GM18861 (cell line): ENCODE measurements around the gene GPR87.

Experiments used
- ATAC-seq: cut with Tn5 transposase; IDR thresholded peaks from one replicate; pipeline ENCODE4 v1.9.1; 2021; ENCODE audit not compliant: unreplicated experiment

GPR87 gene

DNA sequence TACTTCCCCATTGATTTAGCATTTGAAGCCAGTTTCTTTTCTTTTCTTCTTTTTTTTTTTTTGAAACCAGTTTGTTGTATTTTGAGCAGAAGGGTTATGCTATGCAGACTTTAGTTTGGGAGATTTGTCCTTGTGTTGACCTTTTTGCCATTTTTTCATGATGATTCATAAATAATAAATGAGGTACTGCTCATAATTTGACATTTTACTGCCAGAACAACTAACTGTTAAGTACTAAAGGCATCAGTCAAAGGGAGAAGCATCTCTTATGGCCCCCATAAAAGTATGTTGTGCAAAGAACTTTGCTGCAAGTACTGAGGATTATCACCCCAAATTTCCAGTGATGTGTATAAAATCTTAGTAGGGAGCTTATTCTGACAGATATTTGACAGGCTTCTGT, 1.7 kb upstream of the GPR87 start:
- no peak for ATAC-seq

DNA sequence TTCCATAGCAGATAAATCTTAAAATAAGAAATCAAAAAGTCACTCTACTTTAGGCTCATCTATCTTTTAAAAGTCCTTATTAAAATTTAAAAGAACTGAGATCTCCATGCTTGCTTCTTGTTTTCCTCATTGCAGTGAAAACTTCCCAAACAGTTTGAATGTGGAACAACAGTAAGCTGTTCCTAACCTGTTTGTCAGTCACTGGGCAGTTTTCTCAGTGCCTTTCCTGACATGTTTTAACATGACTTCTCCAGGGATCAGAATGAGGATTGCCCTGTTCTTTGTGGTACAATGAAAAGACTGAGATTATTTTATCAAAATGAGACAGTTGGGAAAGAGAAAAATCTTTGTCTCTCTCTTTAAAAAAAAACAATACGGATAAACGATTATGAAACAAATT, 774 bp downstream of the GPR87 start:
- no peak for ATAC-seq

DNA sequence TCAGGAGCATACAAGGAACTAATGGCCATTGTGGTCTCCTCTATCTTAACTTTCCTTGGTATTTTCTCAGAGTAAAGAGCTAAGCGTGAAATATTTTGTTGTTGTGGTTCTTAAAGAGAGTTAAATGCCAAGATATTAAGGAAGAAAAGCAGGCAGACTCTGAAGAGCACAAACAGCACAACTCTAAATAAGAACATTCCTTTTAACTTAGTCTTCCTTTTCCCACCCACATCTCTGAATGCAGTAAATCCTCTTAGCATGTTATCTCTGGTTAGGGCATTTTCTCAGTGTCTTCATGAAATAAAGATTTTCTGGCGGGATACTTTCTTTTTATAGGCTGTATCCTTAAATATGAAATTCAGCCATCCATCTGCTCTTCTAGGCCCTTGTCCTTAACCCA, 1.5 kb downstream of the GPR87 start:
- ATAC-seq: no peak

DNA sequence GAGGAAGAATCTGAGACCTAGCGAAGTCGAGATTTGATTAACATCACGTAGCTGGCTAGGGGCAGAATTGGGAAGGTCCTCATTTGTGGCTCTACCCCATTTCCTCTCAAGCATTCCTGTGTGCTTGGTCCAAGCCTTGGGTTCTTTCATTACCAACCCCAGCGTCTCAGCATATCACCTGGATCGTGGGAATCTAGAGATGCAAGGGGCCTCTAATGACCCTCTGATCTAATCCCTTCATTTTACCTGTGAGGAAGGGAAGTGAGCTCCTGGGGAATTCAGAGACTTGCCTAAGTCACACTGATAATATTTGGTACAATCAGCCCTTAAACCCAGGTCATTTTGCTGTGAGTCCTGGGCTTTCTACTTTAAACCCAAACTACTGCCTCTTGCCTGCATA, 2.0 kb downstream of the GPR87 start:
- no peak for ATAC-seq

DNA sequence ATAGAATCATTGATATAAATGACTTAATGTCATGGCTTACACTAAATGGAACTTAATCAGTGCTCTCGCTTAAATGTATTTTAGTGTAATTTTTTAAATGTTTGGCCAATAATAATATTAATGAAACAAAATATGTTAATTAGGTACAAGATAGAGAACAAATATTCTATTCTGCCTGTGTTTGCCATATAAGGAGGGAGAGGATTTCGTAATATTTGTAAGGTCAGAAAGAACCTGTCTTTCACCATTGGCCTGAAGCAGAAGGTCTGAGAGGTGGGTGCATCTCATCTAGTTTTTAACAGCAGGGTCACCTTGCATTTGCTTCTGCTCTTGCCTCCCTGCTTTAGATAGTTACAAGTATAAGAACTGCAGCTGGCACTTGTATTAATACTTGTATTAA, 2.5 kb downstream of the GPR87 start:
- no peak for ATAC-seq

DNA sequence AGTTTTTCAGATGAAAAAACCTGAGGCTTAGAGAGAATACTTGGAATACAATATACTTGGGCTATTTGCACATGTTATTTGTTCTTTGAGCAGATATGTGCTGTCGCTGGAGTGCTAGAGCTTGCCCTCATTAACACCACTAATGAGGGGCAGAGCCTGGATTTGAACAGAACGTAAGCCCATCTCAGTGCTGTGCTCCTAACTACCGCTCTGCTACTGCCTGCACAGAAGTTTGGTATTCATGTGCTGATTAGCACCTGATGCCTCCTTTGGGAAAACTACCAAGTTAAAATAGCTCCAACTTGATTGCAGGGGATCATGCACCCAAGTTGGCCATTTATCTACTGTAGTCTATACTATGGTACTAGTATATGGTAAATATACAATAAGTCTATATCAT, 3.6 kb downstream of the GPR87 start:
- ATAC-seq: no peak

DNA sequence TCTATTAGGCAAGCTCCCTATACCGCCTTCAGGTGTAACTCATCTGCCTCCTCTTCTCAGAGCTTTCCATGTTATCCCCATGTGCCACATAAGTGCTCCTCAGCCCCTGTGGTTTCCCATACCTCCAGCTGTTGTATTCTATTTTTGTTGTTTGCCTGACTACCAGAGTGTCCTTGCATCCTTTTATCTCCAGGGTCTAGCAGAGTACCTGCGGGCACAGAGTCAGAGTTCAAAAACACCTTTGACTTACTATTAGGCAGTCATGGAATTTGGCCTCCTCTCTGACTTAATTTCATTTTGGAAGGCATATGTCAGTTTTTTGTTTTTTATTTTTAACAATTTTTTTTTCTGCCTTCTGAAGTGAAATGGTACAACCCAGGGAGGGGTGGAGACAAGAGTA, 7.1 kb downstream of the GPR87 start:
- ATAC-seq: no peak

DNA sequence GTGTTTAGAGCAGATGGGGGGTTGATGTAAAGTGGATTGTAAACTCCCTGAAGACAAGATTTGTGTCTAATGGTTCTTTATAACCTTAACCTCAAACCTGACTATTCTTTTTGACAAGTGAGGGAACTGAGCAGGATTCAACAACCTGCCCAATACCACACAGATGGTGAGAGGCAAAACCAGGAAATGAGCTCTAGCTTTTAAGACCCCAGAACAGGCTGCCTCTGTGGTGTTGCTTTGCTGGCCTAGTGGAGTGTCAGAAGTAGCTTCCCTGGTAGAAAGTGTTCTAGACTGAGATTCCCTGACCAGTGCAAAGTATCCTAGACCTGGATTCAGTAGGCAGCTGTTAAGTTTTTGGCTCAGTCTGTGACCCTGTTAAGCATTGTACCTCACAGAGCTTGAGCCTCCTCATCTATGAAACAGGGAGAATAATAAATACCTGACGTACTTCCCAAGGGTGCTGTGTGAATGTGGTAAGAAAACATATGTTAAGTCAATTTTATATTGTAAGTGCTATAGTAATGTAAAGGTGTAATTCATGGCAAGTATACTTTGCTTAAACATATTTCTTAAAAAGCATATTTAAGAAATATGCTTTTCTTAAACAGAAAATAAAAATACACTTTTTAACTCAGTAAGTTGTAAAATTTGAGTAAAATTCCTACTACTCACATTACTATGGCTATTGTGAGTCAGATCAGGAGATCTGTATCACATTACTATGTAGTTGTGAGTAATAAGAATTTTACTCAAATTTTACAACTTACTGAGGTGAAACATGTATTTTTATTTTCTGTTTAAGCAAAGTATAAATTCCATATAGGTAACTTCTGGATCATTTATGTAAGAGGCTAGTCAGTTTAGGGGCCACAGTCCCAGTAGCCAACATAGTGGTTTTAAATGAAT, 8.8 kb downstream of the GPR87 start:
- no peak for ATAC-seq

DNA sequence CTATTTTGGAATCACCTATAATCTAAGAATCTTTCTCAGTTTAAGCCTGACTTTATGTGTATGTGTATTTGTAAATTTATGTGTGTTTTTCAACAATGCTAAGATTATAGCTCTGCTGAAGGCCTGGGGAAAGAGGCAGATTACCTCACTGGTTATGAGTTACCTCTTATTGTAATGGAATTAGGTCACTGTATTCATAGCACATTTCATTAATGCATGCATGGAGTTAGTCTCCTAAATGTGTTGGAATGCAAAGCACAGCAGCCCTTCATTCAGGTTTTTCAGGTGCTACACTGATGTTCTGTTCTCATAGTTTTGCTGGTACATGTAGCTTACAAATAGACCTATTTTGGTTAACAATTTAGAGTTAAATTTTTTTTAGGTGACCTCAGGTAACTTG, 9.5 kb downstream of the GPR87 start:
- ATAC-seq: no peak

DNA sequence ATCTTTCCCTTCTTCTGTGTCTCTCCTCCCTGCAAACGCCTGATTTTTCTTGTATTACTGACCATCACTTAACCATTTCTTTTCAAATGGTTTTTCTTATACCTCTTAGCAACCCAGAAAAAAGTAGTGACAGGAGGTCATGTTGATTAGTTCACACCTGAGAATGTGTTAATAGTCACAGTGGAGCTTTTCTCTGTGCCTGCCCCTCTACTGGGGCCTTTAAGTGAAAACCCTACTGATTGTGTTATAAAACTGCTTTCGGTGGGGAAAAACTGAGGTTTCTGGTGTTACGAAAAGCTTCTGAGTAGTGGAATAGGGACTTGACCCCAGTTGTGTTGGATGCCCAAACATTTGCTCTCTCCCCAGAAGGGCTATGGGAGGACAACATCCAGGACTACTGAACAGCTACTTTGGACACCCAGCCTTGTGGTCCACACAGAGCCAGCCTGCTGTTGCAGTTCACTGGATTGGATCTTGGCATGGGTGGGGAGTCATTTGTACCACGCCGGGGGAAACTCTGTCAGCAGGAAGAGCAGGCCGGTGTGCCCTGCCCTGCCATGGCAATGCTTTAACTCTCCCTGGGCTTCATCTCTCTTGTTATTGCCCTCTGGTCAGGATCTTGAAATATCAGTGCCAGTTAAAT, 10.3 kb downstream of the GPR87 start:
- ATAC-seq: no peak

DNA sequence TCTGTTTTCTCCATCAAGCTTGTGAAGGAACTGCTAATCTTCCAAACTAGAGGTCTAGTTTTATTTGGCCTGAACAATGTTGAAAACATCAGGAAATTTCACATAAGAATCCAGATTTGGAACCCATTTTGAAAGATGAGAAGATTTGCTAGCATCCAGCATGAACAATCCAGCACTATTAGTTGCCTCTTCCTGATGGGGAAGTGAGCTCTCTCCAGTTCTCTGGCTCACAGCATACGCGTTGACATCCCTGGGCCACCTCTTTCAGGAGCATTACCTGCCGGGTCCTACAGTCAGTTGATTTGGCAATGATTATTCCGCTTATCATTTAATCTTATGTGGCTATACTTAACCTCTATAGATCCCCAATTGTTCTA, 10.9 kb downstream of the GPR87 start:
- ATAC-seq: no peak

DNA sequence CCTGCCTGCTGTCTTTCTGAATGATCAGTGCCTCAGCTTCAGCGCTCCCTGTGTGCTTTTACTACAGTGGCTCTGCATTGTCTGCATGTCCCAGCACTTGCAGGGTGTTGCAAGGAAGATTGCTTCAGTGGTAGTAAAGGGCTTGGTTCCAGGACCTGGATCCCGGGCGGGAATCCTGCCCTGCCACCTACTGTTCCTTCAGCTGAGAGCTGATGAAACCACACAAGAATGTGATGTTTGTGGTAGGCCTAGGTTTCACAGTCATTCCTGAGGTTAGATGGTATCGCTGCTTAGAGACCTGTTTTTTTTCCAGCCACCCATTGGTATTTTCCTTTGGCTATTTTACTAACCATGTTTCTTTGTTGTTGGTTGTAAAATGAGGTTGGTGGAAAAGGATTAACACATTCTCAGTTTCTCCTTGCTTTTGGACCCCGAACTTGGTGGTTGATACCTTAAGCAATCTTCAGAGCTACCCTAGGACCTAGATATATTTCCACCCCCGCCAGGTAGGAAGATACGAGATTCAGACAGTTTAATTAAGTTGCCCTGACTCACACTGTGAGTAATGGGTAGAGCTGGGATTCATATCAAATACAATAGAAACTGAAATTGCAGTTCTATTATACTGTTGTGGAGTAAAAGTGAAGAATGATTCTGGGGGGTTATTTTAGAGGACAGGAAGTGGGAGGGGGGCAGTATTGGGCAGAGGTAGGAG, 11.4 kb downstream of the GPR87 start:
- no peak for ATAC-seq

DNA sequence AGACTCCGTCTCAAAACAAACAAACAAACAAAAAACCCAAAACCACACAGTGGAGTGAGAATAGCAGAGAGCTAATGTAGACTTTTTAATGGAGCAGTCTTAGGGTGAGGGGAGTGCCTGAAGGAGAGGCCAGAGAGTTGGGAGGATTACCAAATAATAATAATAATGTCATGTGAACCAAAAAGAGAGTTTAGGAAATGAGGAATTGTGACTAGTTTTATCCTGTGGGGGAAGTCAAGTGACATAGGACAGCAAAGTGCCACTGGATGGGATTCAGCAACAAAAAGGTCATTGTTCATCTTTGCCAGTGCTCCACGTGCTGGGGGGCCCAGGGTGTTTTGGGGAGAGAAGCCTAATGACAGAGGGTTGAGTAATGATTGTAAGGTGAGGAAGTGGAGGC, 12.9 kb downstream of the GPR87 start:
- no peak for ATAC-seq

DNA sequence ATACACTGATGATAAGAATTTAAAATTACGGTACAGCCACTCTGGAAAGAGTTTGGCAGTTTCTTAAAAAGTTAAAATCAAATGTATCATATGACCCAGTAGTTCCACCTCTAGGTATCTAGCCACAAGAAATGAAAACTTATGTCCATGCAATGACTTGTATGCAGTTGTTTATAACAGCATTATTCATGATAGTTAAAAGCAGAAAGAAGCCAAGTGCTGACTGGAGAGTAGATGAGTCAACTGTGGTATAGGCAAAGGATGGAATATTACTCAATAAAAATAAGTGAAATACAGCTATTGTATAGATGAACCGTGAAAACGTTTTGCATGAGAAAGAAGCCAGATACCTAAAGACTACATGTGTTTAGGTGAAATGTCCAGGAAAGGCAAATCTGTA, 14.8 kb downstream of the GPR87 start:
- no peak for ATAC-seq

DNA sequence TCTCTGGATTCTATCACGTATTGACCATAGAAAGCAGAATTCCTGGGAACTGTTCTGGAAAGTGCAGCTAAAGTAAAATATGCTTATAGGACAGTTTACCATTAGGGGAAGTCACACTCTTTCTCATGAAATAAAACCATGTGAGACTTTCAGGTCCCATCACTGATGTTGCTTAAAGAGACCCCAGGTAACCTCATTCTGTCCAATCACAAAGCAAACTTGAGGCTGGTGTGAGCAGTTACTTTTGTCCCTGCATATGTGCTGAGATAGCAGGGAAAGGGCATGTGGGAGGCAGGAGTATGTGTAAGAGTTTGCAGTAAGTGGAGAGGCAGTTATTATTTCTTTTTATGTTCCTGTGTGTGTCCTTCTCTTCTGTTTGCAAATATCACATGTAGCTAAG, 16.1 kb downstream of the GPR87 start:
- no peak for ATAC-seq

DNA sequence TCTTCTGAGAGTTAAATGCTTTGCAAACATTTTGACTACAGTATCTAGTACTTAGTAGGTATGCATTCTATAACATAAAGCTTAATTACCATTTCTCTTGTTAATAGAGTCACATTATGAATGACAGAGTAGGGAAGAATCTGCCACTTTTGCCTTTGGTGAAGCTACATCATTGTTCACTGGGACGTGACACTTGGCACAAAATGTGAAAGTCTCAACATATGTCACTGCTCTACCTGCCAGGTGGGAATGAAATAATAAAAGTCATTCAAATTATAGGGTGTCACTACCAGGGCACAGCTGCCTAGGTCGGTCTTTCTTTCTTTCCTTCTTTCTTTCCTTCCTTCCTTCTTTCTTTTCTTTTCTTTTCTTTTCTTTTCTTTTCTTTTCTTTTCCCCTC, 17.6 kb downstream of the GPR87 start:
- ATAC-seq: no peak

DNA sequence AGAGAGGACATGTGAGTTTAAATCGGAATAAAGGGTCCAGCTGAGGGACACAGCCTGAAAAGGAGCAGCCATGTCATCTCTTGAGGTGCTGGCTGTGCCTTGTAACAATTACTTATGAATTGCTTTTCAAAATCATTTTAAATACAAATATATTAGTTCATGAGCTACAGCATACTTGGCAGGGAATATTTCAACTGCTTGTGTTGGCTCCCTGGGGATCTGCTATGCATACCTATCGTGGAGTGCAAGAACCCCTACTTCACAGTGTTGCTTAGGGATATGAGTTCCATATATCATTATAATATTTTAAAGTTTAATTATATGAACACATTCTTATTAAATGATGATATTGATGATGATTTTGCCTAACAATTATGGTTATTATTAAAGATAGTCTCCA, 19.2 kb downstream of the GPR87 start:
- no peak for ATAC-seq

DNA sequence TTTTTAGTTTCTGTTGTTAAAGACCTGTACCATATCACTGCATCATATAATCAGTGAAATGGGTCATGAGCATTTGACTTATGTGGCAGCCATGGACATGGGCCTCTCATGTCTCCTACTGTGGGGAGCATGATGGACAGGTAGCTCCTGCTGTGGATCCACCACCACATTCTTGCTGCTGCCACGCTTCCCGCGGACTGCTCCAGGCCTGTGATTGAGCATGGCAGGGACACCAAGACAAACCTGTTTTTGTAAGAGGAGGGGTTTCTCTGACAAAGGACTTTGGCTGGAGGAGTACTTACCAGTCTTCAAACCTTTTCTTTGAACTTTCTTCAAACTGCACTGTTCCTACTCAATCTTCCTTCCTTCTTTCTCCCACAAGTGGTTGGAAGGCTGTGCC, 20.4 kb downstream of the GPR87 start:
- ATAC-seq: no peak

DNA sequence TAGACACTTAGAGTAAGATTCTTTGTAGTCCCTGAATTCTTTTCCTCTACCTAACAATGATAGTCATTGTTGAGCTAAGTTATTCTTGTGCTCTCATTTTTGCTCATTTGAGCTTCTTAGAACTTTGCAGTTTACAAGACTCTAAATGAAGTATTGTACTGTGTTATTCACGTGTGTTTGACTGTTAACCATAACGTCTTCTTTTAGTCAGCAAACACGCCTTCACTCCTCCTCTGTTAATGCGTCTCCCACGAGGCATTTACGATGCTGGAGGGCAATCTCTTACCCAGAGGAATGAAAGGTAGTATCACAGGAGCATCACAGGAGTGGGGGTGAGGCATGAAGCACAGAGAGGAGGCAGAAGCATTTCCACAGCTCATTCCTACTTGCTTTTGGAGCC, 23.5 kb downstream of the GPR87 start:
- ATAC-seq: no peak

DNA sequence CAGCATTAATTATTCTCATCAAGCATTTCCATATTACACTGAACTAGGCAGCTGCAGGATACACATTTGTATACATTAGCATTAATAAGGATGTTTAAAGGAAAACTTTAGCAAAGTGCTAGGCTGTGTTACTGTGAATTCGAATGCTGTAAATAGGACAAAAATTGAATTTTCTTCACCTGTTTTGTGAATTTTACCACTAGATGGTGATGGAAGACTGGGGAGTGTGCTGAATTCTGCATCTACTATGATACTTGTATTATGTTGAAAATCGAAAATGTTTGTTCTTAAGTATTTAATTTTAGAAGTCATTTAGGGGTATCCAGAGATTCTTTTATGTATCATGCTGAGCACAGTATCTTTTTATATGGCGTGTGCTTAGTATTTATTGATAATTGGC, 25.9 kb downstream of the GPR87 start:
- no peak for ATAC-seq

DNA sequence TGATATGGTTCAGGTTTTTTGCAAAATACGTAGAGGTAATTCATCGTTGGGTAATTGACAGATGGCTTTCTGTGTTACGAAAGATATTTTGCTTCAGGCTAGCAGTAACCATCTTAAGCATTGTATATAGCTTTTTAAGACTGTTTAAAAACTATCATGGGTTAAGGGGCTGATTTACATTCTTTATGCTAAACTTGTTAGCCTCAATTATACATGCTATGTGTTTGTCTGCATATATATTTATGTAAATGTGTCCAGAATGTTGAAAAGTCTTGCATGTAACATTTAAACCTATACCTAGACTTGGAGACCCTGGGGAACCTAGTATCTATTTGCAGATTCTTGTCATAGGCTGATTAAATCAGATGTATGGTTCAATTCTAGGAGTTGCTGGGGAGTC, 27.2 kb downstream of the GPR87 start:
- no peak for ATAC-seq

DNA sequence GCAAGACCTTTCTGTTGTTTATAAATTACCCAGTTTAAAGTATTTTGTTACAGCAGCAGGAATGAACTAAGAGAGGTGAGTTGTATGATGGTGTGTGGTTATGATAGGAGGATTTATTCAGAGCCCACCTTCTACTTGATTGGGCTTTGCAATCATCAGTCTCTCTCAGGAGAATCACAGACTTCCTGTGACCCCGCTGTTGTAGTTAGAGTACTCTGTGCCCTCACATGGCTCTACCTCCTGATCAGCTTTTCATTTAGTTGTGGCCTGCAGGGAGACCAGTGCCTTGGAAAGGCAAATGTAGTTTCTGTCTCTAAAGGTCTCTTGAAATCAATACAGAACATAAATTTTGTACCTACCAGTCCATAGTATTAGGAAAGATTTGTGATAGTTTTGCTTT, 30.7 kb downstream of the GPR87 start:
- ATAC-seq: no peak
